ENCODE results near the gene NR3C1. TPM values are rescaled to one million over a fixed set of nuclear protein-coding genes. Genes with fewer than 3 reads are reported as not detected.

NR3C1 gene
- total RNA-seq, 4 donors from 2014 or later: 56.7 to 79.1 (median 64.4) TPM

DNA sequence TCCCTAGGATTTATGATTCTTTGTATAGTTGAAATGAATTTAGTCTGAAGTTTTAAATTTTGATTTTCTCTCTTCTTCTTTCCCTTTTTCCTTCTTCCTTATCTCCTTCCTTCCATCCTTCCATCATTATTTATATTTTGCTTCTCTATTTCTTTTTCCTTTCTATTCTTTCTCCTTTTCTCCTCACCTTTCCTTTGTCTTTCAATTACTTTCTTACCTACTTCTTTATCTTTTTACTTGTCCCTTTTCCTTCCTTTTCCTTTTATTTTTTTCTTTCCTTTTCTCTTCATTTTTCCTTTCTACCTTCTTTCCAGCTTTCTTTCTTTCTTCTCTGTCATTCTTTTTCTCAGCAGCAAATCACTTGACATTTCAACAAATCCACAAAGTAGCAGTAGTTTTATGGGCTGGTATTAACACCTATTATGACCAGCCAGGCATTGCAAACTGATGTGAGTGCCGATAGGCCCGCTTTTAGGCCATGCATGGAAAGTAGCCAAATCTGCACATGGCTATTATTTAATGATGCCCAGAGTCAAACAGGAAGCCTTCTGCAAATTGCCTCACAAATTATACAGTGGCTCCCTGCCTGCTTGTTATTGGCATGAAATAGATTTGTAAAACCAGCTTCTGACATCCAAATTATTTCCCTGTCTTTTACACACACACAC is 37.1 kb upstream of the NR3C1 start:
- Histone ChIP-seq H3K4me3 (no peak overlapping the region), H3K27ac (no peak overlapping the region), H3K36me3 (no peaks in the 10 kb centered on the region), H3K27me3 (no peaks in the 10 kb centered on the region), H3K4me1 (peaks cover 0 to 3% of the 10 kb centered on the region in 2 donors), H3K9me3 (no peaks in the 10 kb centered on the region)
- no peak for TF ChIP-seq POLR2A (IDR thresholded peaks at IDR 0.05)
- no peak for TF ChIP-seq CTCF (IDR thresholded peaks at IDR 0.05 in 4 of 5, conservative IDR thresholded peaks at IDR 0.05 in 1 of 5)
- DNase-seq (no peak), ATAC-seq (no peak)
- intact Hi-C loops (cut with DNase I; ENCODE audit: low total_unique reads) (no loop called here), in situ Hi-C loops (cut with MboI; ENCODE audit: low sequenced_read_pairs in 4 of 4) (loop anchor here in 2 of 4 donors (25.0 kb wide), 1 partner anchor 372 kb away; the partner anchor contains the start of gene HMHB1 (in 2 of the 2))

- TF ChIP-seq POLR2A (IDR thresholded peaks at IDR 0.05) (no peak), CTCF (IDR thresholded peaks at IDR 0.05 in 4 of 5, conservative IDR thresholded peaks at IDR 0.05 in 1 of 5) (no peak)
- no peak overlapping the region for H3K4me3 ChIP-seq
- intact Hi-C loops (cut with DNase I; ENCODE audit: low total_unique reads): no loop called here
- no peak for ATAC-seq
- no peaks in the 10 kb centered on the region for H3K36me3 ChIP-seq
- peaks cover 0 to 10% of the 10 kb centered on the region in 2 donors for H3K4me1 ChIP-seq
- no peak overlapping the region for H3K27ac ChIP-seq
- in situ Hi-C loops (cut with MboI; ENCODE audit: low sequenced_read_pairs in 4 of 4): loop anchor here in 2 of 4 donors (25.0 kb wide), 1 partner anchor 375 kb away; the partner anchor contains the start of gene HMHB1 (in 2 of the 2)
- H3K27me3 ChIP-seq: no peaks in the 10 kb centered on the region
- H3K9me3 ChIP-seq: no peaks in the 10 kb centered on the region
- DNase-seq: no peak
Observed at GRCh38 chr5:143437666-143438273, 34.3 kb upstream of the NR3C1 start.

DNA sequence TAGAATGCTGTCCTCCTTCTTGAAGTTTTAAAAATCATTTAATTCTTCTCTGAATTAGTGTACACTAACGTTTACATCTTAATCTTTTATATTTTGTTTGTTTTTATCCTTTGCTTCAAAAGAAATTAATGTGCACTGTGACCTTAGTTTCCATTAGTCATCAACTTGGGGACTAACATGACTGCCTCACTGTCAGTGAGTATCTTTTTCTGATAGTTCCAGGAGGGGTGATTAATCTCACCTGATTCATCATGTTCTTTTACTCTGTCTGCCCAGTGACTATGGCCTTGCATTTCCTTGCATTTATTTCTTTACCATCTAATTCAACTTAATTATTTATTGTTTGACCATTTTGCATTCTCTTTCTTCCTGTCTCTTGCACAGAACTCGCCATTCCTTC is 33.4 kb upstream of the NR3C1 start:
- Histone ChIP-seq H3K9me3 (no peaks in the 10 kb centered on the region), H3K4me1 (peaks cover 0 to 10% of the 10 kb centered on the region in 2 donors), H3K27ac (no peak overlapping the region), H3K36me3 (no peaks in the 10 kb centered on the region), H3K27me3 (no peaks in the 10 kb centered on the region), H3K4me3 (no peak overlapping the region)
- in situ Hi-C loops (cut with MboI; ENCODE audit: low sequenced_read_pairs in 4 of 4) (loop anchor here in 2 of 4 donors (25.0 kb wide), 1 partner anchor 375 kb away; the partner anchor contains the start of gene HMHB1 (in 2 of the 2)), intact Hi-C loops (cut with DNase I; ENCODE audit: low total_unique reads) (no loop called here)
- DNase-seq (no peak), ATAC-seq (no peak)
- TF ChIP-seq POLR2A (IDR thresholded peaks at IDR 0.05): no peak
- no peak for TF ChIP-seq CTCF (IDR thresholded peaks at IDR 0.05 in 4 of 5, conservative IDR thresholded peaks at IDR 0.05 in 1 of 5)

DNA sequence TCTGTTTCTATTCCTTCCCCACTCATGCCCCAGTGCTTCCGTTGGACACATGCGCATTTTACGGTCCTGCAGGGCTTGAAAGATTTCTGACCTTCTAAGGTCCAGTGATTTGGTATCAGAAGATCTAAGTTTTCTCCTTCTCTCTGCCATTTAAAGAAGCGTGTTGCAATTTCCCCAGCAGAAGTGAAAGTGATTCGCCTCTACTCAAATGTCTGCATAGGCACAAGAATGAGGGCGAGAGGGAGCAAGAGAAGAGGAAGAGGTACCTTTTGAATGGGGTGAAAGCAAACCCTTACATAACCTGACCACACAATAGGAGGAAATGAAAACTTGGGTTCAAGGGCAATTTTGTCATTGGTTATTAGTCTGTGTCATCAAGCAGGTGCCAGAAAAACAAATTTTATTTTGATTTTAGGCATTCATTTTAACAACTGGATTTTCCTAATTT is 31.7 kb upstream of the NR3C1 start:
- Histone ChIP-seq H3K4me3 (peak overlapping the region; percentile 30 to 51 (median 38)), H3K27ac (peak overlapping the region; percentile 39 to 53 (median 42))
- in situ Hi-C loops (cut with MboI; ENCODE audit: low sequenced_read_pairs in 4 of 4): loop anchor here in 2 of 4 donors (25.0 kb wide), 1 partner anchor 377 kb away; the partner anchor contains the start of gene HMHB1 (in 2 of the 2)

More for the DNA sequence above, 31.7 kb upstream of the NR3C1 start:
- Histone ChIP-seq H3K27me3 (no peaks in the 10 kb centered on the region), H3K9me3 (no peaks in the 10 kb centered on the region), H3K4me1 (peaks cover 0 to 10% of the 10 kb centered on the region in 2 donors), H3K36me3 (no peaks in the 10 kb centered on the region)
- peak; percentile 7 to 25 for DNase-seq
- no peak for TF ChIP-seq CTCF (IDR thresholded peaks at IDR 0.05 in 4 of 5, conservative IDR thresholded peaks at IDR 0.05 in 1 of 5)
- no peak for TF ChIP-seq POLR2A (IDR thresholded peaks at IDR 0.05)
- intact Hi-C loops (cut with DNase I; ENCODE audit: low total_unique reads): no loop called here
- peak in 1 of 2 donors; percentile 52 for ATAC-seq

Measured in gastrocnemius medialis (tissue), 4 donors.